ENCODE data around the gene FBXW4. TPM values are rescaled to one million over a fixed set of nuclear protein-coding genes. Genes with fewer than 3 reads are reported as not detected.

FBXW4 gene
- total RNA-seq, 2 donors from 2014 or later, result 61.3 to 92.2 TPM

DNA sequence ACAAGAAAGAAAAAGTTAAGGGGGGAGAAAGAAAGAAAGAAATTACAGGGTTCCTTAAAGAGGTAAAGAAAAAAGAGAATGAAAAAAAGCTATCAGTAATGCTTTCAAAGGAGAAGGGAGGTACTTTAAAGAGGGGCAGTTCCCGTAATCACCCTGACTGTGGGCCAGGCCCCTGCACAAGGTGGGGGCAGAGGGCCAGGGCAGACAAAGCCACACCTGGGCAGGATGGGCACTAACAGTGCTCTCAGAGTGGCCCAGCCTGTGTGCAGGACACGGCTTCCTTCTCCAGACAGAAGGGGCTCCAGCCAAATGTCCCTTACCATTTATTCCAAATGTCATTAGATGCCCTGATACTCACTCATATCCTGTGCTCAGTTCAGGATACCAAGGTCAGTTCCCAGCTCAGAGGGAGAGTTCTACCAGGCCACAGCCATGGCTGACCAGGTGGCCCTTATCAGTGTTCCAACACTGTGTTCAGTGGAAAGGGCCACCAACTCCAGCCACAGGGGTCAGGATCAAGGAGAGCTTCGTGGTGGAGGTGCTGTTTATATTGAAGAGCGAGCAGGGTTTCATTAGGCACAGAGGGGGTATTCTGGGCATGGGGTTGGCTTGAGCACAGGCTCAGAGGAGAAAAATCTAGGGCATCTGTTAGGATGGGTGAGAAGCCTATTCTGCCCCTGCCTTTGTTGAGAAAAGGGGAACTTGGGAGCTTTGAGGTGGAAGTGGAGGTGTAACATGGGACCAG lies 77.0 kb downstream of the FBXW4 start:
- no peaks in the 10 kb centered on the region for H3K9me3 ChIP-seq
- H3K36me3 ChIP-seq, result no peaks in the 10 kb centered on the region
- H3K27me3 ChIP-seq (replicated peaks; ENCODE audit: insufficient read depth), result no peaks in the 10 kb centered on the region
- H3K4me3 ChIP-seq, result no peak overlapping the region
- no peaks in the 10 kb centered on the region for H3K4me1 ChIP-seq (replicated peaks)
- 83% methylated on average over 4 of the region's 4 CpGs for WGBS
- TF ChIP-seq, protein P1, sequence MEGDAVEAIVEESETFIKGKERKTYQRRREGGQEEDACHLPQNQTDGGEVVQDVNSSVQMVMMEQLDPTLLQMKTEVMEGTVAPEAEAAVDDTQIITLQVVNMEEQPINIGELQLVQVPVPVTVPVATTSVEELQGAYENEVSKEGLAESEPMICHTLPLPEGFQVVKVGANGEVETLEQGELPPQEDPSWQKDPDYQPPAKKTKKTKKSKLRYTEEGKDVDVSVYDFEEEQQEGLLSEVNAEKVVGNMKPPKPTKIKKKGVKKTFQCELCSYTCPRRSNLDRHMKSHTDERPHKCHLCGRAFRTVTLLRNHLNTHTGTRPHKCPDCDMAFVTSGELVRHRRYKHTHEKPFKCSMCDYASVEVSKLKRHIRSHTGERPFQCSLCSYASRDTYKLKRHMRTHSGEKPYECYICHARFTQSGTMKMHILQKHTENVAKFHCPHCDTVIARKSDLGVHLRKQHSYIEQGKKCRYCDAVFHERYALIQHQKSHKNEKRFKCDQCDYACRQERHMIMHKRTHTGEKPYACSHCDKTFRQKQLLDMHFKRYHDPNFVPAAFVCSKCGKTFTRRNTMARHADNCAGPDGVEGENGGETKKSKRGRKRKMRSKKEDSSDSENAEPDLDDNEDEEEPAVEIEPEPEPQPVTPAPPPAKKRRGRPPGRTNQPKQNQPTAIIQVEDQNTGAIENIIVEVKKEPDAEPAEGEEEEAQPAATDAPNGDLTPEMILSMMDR (IDR thresholded peaks at IDR 0.05), result no peak
- TF ChIP-seq POLR2AphosphoS5 (IDR thresholded peaks at IDR 0.05) (no peak), POLR2A (IDR thresholded peaks at IDR 0.05) (no peak)
- no peak overlapping the region for H3K27ac ChIP-seq
- DNase-seq (ENCODE audit: low spot score), result no peak
- intact Hi-C loops (cut with DNase I), result no loop called here

DNA sequence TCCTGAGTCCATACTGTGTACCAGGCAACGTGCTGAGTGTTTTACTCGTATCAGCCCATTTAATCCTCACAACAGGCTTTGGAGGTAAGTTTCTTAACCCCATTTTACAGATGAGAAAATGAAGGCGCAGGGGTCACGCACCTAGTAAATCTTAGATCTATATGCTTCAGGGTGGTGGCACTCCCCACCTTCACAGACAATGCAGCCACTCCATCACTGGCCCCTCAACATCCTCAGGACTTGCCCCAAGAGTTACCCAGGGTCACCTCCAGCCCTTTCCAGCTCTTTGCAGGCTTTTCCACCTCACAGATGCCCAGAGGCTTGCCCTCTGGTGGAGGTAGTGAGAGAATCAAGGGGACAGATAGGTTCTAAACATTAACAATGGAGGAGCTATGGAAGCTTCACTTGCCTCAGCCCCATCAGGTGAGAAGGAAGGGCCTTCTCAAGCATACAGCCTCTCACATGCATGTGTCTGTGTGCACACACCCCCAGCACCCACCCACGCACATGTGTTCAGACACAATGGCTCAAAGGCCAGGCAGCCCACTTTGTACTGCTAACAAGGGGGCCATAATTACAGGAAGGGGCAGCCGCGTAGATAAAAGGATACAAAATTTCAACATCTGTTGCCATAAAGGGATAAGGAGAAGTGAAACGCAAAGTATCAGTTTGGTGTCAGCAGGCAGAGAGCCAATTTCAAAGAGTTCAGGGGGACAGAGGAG lies 77.7 kb downstream of the FBXW4 start:
- H3K27me3 ChIP-seq (replicated peaks; ENCODE audit: insufficient read depth), result no peaks in the 10 kb centered on the region
- 60% methylated on average over 8 of the region's 8 CpGs for WGBS
- H3K36me3 ChIP-seq, result no peaks in the 10 kb centered on the region
- no peak overlapping the region for H3K27ac ChIP-seq
- TF ChIP-seq POLR2A (IDR thresholded peaks at IDR 0.05), result no peak
- no peak for TF ChIP-seq POLR2AphosphoS5 (IDR thresholded peaks at IDR 0.05)
- TF ChIP-seq, protein P1 (IDR thresholded peaks at IDR 0.05), result no peak
- H3K4me3 ChIP-seq, result no peak overlapping the region
- intact Hi-C loops (cut with DNase I), result no loop called here
- no peaks in the 10 kb centered on the region for H3K4me1 ChIP-seq (replicated peaks)
- no peak for DNase-seq (ENCODE audit: low spot score)
- H3K9me3 ChIP-seq, result no peaks in the 10 kb centered on the region

DNA sequence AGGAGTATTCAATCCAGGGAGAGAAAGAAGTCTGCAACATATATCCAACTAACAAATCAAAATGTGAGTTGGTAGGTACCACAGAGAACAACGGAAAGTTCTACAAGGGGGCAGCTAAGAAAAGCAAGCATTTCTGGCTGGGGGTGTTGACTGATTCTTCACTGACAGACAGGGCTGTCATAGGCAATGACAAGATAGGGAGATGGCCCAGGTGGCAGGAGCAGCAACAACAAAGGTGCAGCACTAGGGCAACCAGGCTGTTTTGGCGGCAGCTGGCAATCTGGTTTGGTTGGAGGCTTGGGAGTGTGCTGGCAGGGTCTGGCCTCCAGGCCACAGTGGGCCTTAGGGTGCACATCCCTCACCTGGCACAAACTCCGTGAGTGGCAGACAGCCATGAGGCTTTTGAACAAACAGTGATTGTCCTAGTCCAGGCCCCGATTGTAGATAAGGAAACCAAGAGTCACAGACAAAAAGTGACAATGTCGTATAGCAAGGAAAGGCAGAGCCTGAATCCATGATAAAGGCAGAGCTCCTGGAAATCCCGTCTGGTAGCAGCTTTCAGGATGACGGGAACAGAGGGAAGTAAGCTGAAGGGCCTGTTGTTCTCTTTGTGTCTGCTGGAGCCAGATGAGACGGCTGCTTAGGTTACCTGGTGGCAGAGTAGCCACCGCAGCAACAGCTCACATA lies 78.4 kb downstream of the FBXW4 start:
- DNase-seq (ENCODE audit: low spot score), result no peak
- no peaks in the 10 kb centered on the region for H3K4me1 ChIP-seq (replicated peaks)
- H3K27ac ChIP-seq, result no peak overlapping the region
- no peaks in the 10 kb centered on the region for H3K36me3 ChIP-seq
- no peaks in the 10 kb centered on the region for H3K27me3 ChIP-seq (replicated peaks; ENCODE audit: insufficient read depth)
- no peaks in the 10 kb centered on the region for H3K9me3 ChIP-seq
- WGBS, result 54% methylated on average over 9 of the region's 9 CpGs
- TF ChIP-seq, protein P1 (IDR thresholded peaks at IDR 0.05), result no peak
- TF ChIP-seq POLR2A (IDR thresholded peaks at IDR 0.05) (no peak), POLR2AphosphoS5 (IDR thresholded peaks at IDR 0.05) (no peak)
- no peak overlapping the region for H3K4me3 ChIP-seq
- intact Hi-C loops (cut with DNase I), result no loop called here

DNA sequence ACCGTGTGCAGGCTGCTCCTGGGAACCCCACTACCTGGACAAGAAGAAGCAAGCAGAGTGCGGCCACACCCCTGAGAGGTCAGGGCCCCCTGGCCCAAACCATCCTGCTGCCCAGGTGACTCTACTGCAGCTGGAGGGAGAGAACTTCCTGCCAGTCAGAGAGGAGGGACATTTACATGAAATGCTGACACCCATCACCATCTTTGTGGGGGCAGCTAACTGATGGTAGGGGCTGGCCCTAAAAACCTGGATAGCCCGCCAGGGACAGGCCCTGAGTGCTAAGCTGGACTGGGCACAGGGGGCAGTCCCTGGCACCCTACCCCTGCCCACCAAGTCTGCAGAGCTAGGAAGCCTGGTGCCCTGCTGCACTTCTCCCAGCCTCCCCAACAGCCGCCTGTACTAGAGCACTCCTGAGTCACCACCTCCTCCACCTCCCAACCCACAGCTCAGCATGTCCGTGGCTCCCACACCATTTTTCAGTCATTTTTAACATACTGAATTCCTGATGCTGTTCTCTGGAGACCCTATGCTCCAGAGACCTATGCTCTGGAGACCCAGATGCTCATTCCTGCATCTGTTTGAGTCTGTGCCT lies 79.3 kb downstream of the FBXW4 start:
- no peak for DNase-seq (ENCODE audit: low spot score)
- Histone ChIP-seq H3K36me3 (peaks cover 0 to 9% of the 10 kb centered on the region in 2 donors), H3K27ac (no peak overlapping the region), H3K4me3 (no peak overlapping the region), H3K27me3 (replicated peaks; ENCODE audit: insufficient read depth) (no peaks in the 10 kb centered on the region), H3K4me1 (replicated peaks) (no peaks in the 10 kb centered on the region), H3K9me3 (no peaks in the 10 kb centered on the region)
- WGBS, result 89% methylated on average over 5 of the region's 5 CpGs
- intact Hi-C loops (cut with DNase I), result no loop called here
- TF ChIP-seq POLR2A (IDR thresholded peaks at IDR 0.05) (no peak), POLR2AphosphoS5 (IDR thresholded peaks at IDR 0.05) (no peak)
- TF ChIP-seq, protein P1 (IDR thresholded peaks at IDR 0.05), result no peak

Measured in prostate gland (tissue), 2 donors.